DND-41 (cell line): ENCODE results near the gene TEX13B.

Source experiments
- ATAC-seq: fragments of 200-7000 bp; cut with Tn5 transposase; 3 replicates; pipeline ENCODE4 v1.9.1; 2021; ENCODE audit warnings: low read depth; ENCODE audit not compliant: insufficient read depth
- DNase-seq: peaks from one replicate; pipeline ENCODE4 v3.0.0-alpha.2; 2020
- H2AFZ ChIP-seq: 2 replicates; pipeline ENCODE4 v1.6.0; 2012; ENCODE audit warnings: low read depth, low read length
- H3K27ac ChIP-seq: 2 replicates; pipeline ENCODE4 v1.5.1; 2012; ENCODE audit warnings: low read length, inconsistent platforms
- H3K27me3 ChIP-seq: fragments of 200-600 bp; sonication (generic); 2 replicates; pipeline ENCODE4 v1.6.0; 2012; ENCODE audit warnings: low read length, mild to moderate bottlenecking, inconsistent platforms; ENCODE audit not compliant: insufficient read depth, poor library complexity
- H3K36me3 ChIP-seq: 2 replicates; pipeline ENCODE4 v1.5.1; 2012; ENCODE audit warnings: low read length, inconsistent platforms; ENCODE audit not compliant: insufficient read depth
- H3K4me1 ChIP-seq: 2 replicates; pipeline ENCODE4 v1.5.1; 2012; ENCODE audit warnings: mild to moderate bottlenecking, low read length; ENCODE audit not compliant: insufficient read depth
- H3K4me2 ChIP-seq: 2 replicates; pipeline ENCODE4 v1.6.0; 2012; ENCODE audit warnings: mild to moderate bottlenecking, moderate library complexity, low read length, inconsistent platforms; ENCODE audit not compliant: insufficient read depth
- H3K4me3 ChIP-seq, 2 experiments: fragments of 200-600 bp in 1 of 2; shearing (Covaris generic) in 1 of 2; 2 replicates each; pipeline ENCODE4 v1.5.1; 2012 to 2016; ENCODE audit warnings: inconsistent platforms in 2 of 2, low read length in 2 of 2, mild to moderate bottlenecking in 2 of 2, low read depth in 1 of 2, moderate library complexity in 1 of 2
- H3K79me2 ChIP-seq: 2 replicates; pipeline ENCODE4 v1.6.0; 2012; ENCODE audit warnings: low read length, inconsistent platforms; ENCODE audit not compliant: insufficient read depth
- H3K9ac ChIP-seq: 2 replicates; pipeline ENCODE4 v1.6.0; 2012; ENCODE audit warnings: low read depth, mild to moderate bottlenecking, inconsistent platforms, low read length, moderate library complexity
- H3K9me3 ChIP-seq: 2 replicates; pipeline ENCODE4 v1.5.1; 2012; ENCODE audit warnings: low read length, moderate library complexity, mild to moderate bottlenecking, inconsistent platforms; ENCODE audit not compliant: insufficient read depth, severe bottlenecking
- H4K20me1 ChIP-seq: 2 replicates; pipeline ENCODE4 v1.6.0; 2012; ENCODE audit warnings: low read length; ENCODE audit not compliant: insufficient read depth
- CTCF ChIP-seq: IDR thresholded peaks from 2 replicates; pipeline ENCODE4 v1.5.1; 2012; ENCODE audit warnings: borderline replicate concordance, low read length, moderate library complexity, mild to moderate bottlenecking; ENCODE audit not compliant: poor library complexity, severe bottlenecking; ENCODE audit errors: extremely low read depth
- EZH2 ChIP-seq: IDR thresholded peaks from 3 replicates; pipeline ENCODE4 v1.6.1; 2012; ENCODE audit warnings: borderline replicate concordance, low read depth, mild to moderate bottlenecking, moderate library complexity, low read length, inconsistent platforms; ENCODE audit not compliant: severe bottlenecking

Gene TEX13B

GRCh38 chrX:108025954-108026600 is 43.9 kb upstream of the TEX13B start:
- no peaks in the 10 kb centered on the region for H3K79me2 ChIP-seq
- no peak overlapping the region for H3K4me2 ChIP-seq
- H2AFZ ChIP-seq = no peak overlapping the region
- H4K20me1 ChIP-seq = no peaks in the 10 kb centered on the region
- H3K27ac ChIP-seq = no peak overlapping the region
- TF ChIP-seq CTCF (no peak), EZH2 (no peak)
- H3K9ac ChIP-seq = no peak overlapping the region
- DNase-seq = no peak
- H3K27me3 ChIP-seq = no peaks in the 10 kb centered on the region
- H3K4me1 ChIP-seq = no peaks in the 10 kb centered on the region
- no peaks in the 10 kb centered on the region for H3K9me3 ChIP-seq
- ATAC-seq = no peak
- H3K36me3 ChIP-seq = no peaks in the 10 kb centered on the region
- H3K4me3 ChIP-seq = no peak overlapping the region

GRCh38 chrX:108025376-108025775 is 43.2 kb upstream of the TEX13B start:
- no peaks in the 10 kb centered on the region for H3K36me3 ChIP-seq
- H3K9me3 ChIP-seq = no peaks in the 10 kb centered on the region
- no peak overlapping the region for H3K4me2 ChIP-seq
- H3K4me3 ChIP-seq = no peak overlapping the region
- no peak overlapping the region for H3K27ac ChIP-seq
- no peak overlapping the region for H3K9ac ChIP-seq
- no peaks in the 10 kb centered on the region for H3K79me2 ChIP-seq
- no peaks in the 10 kb centered on the region for H3K4me1 ChIP-seq
- no peak overlapping the region for H2AFZ ChIP-seq
- H4K20me1 ChIP-seq = no peaks in the 10 kb centered on the region
- DNase-seq (no peak), ATAC-seq (no peak)
- H3K27me3 ChIP-seq = no peaks in the 10 kb centered on the region
- TF ChIP-seq EZH2 (no peak), CTCF (no peak)

- ATAC-seq = no peak
- TF ChIP-seq CTCF = no peak
- TF ChIP-seq EZH2 = no peak
These were observed 40.4 kb upstream of the TEX13B start for GRCh38 chrX:108022491-108023089.

More at GRCh38 chrX:108022491-108023089, 40.4 kb upstream of the TEX13B start:
- no peak overlapping the region for H3K27ac ChIP-seq
- no peak for DNase-seq
- no peaks in the 10 kb centered on the region for H4K20me1 ChIP-seq
- H3K4me2 ChIP-seq = no peak overlapping the region
- no peaks in the 10 kb centered on the region for H3K9me3 ChIP-seq
- no peaks in the 10 kb centered on the region for H3K27me3 ChIP-seq
- no peak overlapping the region for H3K4me3 ChIP-seq
- H3K4me1 ChIP-seq = no peaks in the 10 kb centered on the region
- H2AFZ ChIP-seq = no peak overlapping the region
- no peak overlapping the region for H3K9ac ChIP-seq
- no peaks in the 10 kb centered on the region for H3K79me2 ChIP-seq
- no peaks in the 10 kb centered on the region for H3K36me3 ChIP-seq
